Cardiac fibroblast (primary cell): ENCODE data around the gene HID1.

Experiments used
- DNase-seq, 2 donors: peaks; one replicate each; pipeline versions ENCODE4 v3.0.0 to v3.0.0-alpha.2; 2010; ENCODE audit warnings: low read depth in 2 of 2
- H3K4me3 ChIP-seq, 2 donors: replicated peaks in 1 of 2; 1 replicate in 1 of 2; 2 replicates in 1 of 2; pipeline ENCODE4 v1.5.1; 2011; ENCODE audit warnings: low read depth in 2 of 2, low read length in 2 of 2, mild to moderate bottlenecking in 2 of 2, moderate library complexity in 1 of 2
- TF ChIP-seq, protein P1 (sequence below): IDR thresholded peaks from one replicate; pipeline ENCODE4 v1.5.1; 2011; ENCODE audit warnings: low read depth, mild to moderate bottlenecking, low read length, inconsistent platforms

HID1 gene

DNA sequence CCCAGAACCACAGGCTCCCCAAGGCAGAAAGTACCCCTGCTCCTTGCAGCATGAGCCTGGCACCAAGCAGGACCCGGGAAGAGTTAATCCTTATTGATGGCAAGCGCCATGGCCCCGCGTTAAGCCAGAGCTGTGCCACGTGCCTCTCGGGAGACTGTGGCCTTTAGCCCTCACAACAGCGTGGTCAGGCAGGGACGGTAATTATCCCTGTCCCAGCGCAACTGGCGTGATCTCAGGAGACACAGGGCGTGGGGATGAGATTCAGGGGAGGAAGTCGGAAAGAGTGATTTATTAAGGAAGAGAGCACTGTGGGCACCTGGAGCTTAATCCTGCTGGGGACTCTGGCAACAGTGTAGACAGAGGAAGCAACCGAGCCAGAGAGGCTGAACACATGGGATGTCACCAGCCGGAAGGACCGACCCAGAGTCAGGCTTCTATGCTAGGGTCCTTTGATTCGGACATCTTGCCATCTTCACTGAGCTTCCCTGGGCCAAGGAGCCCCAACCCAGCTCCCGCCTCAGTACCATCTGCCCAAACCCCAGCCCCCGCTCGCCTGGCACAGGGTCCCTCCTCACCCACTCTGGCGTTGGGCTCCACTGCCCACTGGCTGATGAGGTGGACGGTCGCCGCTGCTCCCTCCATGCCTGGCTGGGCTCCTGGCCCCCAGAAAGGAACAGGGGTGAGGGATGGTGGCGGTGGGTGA, 20.0 kb downstream of the HID1 start:
- TF ChIP-seq, protein P1, sequence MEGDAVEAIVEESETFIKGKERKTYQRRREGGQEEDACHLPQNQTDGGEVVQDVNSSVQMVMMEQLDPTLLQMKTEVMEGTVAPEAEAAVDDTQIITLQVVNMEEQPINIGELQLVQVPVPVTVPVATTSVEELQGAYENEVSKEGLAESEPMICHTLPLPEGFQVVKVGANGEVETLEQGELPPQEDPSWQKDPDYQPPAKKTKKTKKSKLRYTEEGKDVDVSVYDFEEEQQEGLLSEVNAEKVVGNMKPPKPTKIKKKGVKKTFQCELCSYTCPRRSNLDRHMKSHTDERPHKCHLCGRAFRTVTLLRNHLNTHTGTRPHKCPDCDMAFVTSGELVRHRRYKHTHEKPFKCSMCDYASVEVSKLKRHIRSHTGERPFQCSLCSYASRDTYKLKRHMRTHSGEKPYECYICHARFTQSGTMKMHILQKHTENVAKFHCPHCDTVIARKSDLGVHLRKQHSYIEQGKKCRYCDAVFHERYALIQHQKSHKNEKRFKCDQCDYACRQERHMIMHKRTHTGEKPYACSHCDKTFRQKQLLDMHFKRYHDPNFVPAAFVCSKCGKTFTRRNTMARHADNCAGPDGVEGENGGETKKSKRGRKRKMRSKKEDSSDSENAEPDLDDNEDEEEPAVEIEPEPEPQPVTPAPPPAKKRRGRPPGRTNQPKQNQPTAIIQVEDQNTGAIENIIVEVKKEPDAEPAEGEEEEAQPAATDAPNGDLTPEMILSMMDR: no peak
- DNase-seq: no peak
- H3K4me3 ChIP-seq: no peak overlapping the region

DNA sequence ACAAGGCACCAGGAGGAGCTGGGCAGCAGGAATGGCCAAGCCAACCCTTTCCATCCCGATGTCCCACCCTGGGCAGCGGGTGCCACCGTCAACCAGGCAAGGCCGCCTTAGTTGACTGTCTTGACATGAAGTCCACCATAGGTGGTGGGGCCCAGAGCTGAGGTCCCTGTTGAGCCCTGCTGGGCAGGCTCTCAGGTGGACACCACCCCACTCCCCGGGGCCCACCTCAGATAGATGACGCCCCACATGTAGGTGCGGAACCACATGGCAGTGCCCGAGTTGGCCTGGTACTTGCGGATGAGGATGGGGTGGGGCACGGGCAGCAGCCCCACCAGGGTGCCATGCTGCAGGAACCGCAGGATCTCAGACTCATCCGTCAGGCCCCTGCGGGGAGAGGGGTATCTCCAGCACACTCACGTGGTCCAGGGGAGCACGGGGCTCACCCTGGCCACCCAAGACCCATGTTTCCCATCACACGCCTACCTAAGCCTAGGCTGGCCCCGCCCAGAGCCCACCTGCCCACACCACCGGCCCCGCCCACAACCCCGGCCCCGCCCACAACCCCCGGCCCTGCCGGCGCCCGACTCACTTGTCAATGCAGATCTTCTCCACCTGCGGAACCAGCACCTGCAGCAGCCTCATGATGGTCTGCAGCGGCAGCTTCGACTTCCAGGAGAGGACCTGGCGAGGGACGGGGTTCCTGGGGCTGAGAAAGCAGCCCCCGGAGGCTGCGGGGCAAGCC, 20.7 kb downstream of the HID1 start:
- TF ChIP-seq, protein P1: no peak

DNA sequence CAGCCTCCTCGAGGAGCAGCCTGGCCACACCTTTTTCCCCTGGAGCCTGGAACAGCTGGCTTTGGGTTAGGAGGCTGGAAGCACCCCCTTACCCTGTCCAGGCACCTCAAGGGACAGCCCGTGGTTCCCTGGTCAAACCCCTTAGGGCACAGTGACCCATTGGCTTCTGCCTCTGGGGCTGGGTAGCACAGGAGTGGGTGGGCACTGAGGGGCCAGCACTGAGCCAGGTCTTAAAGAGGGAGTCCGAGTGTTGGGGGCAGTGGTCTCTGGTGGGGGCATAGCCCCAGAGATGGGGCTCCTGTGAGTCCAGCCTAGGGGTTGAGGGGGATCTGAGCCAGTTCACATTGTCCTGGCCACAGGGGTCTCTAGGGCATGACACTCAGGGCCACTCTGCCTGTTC, 21.5 kb downstream of the HID1 start:
- no peak for DNase-seq
- no peak overlapping the region for H3K4me3 ChIP-seq
- TF ChIP-seq, protein P1: no peak

More for the DNA sequence above, 20.7 kb downstream of the HID1 start:
- no peak for DNase-seq
- no peak overlapping the region for H3K4me3 ChIP-seq

DNA sequence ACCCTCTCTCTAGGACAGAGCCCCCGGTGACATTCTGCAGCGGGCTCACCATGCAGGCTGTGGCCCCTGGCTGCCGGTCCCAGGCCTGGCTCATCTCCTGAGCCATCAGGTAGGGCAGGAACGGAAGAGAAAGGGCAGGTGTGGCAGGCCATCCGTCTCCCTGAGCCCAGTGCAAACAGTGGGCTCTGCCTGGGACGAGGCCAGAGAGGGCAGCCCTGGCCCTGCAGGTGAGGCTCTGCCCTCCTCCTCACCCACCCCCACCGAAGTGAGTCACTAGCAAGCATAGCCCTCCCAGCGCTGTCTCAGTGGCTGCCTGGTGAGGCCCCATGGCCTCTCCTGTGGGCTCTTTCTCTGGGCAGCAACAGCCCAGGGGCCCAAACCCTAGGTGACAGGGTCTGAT, 22.4 kb downstream of the HID1 start:
- H3K4me3 ChIP-seq: no peak overlapping the region
- no peak for DNase-seq
- TF ChIP-seq, protein P1: no peak

DNA sequence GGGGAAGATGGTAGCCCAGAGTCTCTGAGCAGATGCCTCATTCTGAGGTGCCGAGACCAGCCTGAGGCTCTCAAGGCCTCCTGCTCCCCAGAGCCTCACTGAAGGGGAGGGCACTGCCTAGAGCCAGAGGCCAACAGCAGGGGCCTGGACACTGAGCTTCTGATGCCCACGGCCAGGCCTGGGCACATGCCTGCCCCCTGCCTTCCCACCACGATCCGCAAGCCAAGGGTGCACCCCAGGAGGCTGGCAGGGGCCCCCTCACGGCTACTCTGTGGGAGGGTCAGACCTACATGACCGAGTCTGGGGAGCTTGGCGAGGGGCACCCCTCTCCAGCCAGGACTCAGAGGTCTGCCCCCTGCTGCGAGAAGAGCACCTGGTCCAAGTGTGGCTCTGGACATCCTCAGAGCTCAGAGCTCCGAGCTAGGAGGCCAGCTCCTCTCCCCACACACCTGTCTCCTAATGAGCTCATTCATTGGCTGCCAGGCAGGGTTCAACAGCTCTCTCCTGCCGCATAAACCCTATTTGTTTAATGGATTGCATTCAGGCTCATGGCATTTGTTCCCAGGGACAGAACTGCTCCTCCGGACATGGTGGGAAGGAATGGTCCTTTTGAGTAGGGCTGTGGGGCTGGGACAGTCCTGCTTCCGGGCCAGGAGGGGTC, 23.0 kb downstream of the HID1 start:
- TF ChIP-seq, protein P1: no peak
- no peak for DNase-seq
- no peak overlapping the region for H3K4me3 ChIP-seq

DNA sequence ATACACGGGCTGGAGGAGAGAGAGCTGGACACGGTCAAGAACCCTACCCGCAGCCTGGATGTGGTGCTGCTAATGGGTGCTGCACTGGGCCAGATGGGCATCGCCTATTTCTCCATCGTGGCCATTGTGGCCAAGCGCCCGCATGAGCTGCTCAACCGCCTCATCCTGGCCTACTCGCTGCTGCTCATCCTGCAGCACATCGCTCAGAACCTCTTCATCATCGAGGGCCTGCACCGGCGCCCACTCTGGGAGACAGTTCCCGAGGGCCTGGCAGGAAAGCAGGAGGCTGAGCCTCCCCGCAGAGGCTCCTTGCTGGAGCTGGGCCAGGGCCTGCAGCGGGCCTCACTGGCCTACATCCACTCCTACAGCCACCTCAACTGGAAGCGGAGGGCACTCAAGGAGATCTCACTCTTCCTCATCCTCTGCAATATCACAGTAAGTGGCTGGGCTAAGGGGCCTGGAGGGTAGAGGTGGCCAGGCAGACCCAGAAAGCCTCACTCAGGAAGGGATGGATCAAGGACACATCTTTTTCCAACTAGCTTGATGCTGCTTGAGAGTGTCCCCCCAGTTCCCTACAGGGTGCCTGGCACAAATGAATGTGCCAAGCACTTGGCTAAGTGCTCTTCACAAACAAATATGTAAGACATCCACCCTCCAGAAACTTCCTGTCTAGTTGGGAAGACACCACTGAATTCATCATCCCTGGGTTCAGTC, 25.4 kb downstream of the HID1 start:
- TF ChIP-seq, protein P1: no peak
- no peak overlapping the region for H3K4me3 ChIP-seq
- DNase-seq: no peak
